Retina (tissue), 1 donor: ENCODE data around the gene RHEX.

Experiments used
- DNase-seq: peaks from one replicate; pipeline ENCODE4 v3.0.0-alpha.2; 2016

The RHEX gene

DNA sequence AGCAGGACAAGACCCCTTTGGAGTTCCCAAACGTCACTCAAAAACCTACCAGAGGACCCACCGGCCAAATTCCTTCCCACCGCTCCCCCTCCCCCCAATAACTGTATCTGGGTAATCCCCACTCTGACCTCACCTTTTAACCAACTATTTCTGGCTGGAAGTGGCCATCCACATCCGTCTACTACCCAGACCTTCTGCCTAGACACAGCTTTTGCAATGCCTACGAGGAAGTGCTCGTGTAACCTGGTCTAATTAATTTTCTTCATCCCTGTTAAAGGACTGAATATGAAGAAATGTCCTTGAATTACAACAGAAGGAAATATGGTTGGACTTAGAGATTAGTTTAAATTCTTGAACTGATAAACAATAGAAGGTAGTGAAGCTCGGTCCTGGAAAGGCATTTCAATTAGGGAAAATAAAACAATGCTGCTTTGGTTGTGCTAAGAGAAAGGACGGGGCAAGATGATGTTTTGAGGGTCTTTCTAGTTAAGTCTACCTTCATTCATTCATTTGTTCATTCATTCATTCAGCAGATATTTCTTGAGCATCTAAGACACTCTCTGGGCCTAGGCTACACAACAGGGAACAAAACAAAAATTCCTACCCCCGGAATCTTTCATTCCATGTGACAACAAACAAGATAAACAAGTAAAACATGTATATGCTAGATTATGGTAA, 45.4 kb downstream of the RHEX start:
- no peak for DNase-seq

GRCh38 chr1:206100226-206100815, 47.3 kb downstream of the RHEX start:
- DNase-seq, result no peak

- DNase-seq, result no peak
Measured at GRCh38 chr1:206101351-206102045, 48.5 kb downstream of the RHEX start.

DNA sequence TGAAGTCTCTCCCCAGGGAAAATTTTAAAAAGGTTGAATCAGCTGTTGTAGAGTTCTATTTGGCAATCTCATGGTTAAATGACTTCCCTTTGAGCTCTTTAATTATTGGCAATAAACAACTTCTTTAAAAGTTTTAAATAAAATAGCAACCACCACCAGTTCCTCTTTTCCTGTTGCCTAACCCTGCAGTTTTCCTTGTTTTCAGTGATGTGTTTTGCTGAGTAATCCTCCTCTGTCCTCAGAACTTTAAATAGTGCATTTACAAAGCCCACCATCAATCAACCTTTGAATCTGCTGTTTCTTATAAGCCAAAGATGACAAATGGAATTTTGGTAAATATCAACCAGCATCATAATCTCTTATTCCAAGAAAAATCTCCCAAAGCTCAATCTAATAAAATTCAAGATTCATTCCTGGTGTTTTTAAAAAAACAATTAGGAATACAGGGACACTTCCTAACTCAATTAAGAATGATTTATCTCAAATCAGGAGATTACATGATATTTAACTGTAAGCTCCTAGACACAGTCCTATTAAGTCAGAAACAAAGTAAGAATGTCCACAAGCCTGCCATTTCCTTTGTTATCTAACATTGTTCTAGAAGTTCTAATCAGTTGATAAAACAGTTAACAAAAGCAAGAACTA, 49.4 kb downstream of the RHEX start:
- no peak for DNase-seq

- DNase-seq, result no peak
Measured at GRCh38 chr1:206103979-206104378, 51.0 kb downstream of the RHEX start.

GRCh38 chr1:206105464-206105995, 52.6 kb downstream of the RHEX start:
- no peak for DNase-seq

DNA sequence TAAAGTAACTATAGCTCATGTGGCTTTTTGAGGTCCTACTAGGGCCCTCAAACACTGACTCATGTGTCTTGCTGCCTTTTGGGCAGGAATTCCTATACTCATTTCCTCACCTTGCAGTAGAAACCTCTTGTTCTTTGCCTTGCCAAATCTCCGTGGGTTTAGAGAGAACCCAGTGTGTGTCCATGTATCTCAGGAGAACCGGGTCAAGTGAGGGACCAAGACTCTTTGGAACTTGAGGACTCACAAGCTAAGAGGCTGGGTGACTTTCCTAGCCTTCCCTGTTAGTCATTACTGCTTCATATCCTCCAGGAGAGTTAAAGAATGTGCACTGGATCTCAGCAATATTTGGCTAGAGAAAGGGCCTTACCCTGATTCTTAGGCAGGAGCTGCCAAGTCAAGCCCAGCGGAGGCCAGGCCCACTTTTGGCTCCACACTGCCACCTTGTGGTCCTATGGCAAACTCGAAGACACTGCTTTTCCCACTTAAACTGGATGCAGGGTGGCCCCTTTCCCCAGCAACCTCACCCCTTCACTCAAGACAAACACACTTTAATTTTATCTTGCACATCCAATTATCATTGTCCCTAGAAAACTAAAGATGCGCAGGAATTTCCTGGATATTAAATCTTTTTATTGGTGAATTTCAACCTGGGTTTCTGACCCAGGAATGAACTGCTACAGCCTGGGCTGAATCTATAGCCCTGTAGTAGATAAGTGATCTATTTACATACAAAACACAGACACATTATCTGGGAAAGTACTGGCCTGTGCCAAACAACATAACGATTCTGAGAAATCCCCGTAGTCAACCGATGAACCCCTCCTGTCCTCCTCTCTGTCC, 53.6 kb downstream of the RHEX start:
- peak; percentile 84 for DNase-seq

DNA sequence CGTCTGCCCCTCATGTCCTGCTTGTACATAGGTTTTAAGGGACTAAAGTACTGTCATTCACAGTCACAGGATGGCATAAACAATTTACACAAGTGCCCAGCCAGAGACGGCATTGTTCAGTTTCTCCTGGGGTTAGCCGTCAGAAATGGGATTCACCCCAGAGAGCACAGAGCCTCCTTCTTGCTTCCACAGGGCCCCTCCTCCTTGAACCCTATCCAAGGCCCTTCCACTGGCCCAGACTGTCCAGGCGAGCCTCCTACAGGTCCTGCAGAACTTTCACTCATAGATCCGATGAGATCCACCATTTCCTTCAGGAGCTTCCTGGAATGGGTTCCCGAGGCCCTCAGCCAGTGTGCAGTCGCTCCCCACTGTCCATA, 54.2 kb downstream of the RHEX start:
- no peak for DNase-seq

DNA sequence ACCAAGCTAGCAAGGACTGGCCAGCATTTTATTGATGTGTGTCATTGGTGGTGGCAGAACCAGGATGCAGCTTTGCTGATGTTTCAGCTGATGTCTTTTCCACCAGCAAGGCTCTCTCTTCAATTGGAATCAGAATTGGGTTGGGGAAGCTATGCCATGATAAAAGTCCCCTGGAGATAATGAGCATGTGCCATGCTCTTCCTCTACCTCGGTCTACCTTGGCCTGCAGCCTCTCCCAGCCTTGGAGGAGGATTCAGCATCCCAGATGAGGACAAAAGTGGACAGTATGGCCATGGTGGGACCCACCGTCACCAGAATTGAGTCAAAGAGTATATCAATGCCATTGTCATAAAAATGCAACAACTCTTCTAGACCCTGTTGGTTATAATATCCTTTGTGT, 55.7 kb downstream of the RHEX start:
- no peak for DNase-seq

GRCh38 chr1:206109718-206110117, 56.7 kb downstream of the RHEX start:
- DNase-seq, result no peak

GRCh38 chr1:206110161-206110560, 57.2 kb downstream of the RHEX start:
- DNase-seq, result no peak

- DNase-seq, result no peak
Measured at GRCh38 chr1:206110820-206111219, 57.8 kb downstream of the RHEX start.

DNA sequence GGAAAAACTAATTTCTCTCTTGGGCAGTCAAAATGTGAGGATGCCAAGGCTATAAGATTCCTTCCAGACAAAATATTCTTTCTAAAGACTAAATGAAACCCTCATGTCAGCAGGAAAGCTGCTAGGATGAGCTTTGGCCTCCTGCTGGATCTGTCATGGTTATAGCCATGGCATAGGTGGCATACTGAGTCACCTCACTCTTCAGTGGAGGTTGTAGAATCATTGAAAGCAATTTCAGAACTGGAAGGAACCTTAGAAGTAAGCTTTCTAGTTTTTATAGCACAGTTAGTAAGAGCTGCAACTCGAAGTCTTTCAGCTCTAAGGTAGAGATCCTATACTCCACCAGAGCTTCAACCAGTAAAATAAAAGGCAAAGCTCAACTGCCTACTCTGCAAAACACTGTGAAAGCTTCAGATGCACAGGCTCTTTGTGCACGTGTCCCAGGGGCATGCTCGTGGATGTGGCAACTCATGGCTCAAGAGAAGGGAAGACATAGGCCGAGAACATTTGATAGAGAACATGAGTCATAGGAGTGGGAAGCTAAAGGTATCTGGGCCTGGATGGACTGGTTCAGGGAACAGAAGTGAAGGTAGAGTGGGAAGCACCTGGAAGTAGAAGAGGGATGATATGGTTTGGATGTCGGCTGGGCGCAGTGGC, 58.4 kb downstream of the RHEX start:
- no peak for DNase-seq

GRCh38 chr1:206112600-206113301, 59.8 kb downstream of the RHEX start:
- no peak for DNase-seq

DNA sequence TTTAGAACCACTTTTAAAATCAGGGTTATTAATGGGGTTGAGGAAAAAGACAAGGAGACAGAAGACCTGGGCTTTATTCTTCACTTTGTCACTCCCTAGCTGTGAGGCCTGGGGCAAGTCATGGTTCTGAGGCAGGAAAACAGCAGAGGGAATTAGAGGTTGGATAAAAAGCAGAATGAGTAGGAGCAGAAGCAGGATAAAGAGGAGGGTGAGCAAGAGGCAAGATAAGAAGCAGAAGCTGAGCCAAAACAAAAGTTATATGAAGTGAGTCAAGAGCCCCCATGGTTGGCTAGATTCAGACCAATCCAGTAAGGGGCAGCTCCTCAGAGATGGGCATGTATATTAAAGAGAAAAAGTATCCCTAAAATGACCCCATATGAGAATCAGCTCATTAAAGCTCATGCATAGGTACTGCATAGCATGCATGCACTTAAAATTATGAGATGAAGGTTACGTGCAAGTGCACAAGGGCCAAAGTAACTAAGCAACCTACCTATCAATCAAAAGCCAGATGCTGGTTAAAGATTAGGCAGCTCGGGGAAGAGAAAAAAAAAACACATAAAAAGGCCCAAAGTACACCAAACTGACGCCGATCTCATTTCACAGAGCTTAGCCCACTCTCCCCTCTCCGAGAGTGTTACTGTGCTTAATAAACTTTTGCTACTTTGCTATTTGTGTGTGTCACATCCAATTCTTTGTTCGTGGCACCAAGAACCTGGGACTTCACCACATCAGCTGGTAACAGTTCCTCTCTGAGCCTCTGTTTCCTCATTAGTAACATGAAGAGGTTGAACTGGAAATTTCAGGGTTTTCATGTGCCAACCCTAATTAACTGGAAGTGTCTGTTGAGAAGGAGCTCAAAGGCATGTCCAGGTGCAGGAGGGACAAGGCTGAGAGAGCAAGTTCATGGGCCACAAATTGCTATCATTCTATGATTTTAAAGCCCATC, 62.0 kb downstream of the RHEX start:
- no peak for DNase-seq

GRCh38 chr1:206115791-206116190, 62.8 kb downstream of the RHEX start:
- DNase-seq, result no peak

GRCh38 chr1:206116191-206116872, 63.4 kb downstream of the RHEX start:
- no peak for DNase-seq

GRCh38 chr1:206116873-206117150, 63.8 kb downstream of the RHEX start:
- DNase-seq, result no peak

DNA sequence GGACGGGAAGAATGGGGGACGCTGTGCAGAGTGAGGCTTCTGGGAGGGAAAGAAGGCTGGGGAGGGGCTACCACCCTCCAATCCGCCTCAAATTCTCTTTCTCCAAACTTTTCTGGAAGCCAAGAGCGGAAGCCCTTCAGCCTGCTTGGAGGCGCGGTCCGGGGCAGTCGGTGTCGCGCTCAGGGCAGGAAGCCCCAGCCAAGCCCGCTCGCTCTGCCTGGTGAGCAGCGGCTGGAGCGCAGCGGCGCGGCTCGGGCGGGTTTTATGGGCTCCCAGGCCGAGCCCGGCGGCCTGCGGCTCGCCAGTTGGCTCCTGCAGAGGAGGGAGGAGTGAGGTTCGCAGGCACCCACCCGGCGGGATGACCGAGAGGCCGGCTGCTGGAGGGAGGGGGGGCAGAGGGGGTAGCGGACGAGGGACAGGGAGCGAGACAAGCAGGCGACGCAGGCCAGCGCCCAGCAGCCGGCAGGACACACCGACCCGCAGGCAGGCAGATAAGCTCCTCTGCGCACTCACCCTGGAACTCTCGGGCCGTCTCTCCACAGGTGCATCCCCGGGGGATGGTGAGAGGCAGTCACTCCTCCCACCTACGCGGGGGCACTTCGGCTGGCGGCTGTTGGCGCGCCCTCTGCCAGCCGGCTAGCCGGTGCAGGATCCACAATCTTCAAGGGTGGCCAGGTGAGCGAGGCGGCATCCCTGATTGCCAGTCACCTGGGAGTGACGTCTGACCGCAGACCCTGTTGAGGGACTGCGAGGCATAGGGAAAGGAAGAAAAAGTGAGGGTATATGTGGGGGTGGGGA, 64.4 kb downstream of the RHEX start, which contains the start of gene AVPR1B:
AVPR1B (minus strand) TSS at position 238 of the 798 bp plus-strand sequence. CDS start 498 bp downstream, outside the sequence.
- DNase-seq, result peak; percentile 78
